HG03520 (cell line): ENCODE measurements around the gene ULK4.
"Not testable (repeated sequence)": the region's sequence is repeated elsewhere in the genome, so short reads cannot be mapped to it uniquely, and the experiment has no call there.

ENCODE experiments used
- ATAC-seq: cut with Tn5 transposase; IDR thresholded peaks from one replicate; pipeline ENCODE4 v1.9.1; 2021; ENCODE audit warnings: mild to moderate bottlenecking, moderate library complexity; ENCODE audit not compliant: unreplicated experiment

The ULK4 gene

DNA sequence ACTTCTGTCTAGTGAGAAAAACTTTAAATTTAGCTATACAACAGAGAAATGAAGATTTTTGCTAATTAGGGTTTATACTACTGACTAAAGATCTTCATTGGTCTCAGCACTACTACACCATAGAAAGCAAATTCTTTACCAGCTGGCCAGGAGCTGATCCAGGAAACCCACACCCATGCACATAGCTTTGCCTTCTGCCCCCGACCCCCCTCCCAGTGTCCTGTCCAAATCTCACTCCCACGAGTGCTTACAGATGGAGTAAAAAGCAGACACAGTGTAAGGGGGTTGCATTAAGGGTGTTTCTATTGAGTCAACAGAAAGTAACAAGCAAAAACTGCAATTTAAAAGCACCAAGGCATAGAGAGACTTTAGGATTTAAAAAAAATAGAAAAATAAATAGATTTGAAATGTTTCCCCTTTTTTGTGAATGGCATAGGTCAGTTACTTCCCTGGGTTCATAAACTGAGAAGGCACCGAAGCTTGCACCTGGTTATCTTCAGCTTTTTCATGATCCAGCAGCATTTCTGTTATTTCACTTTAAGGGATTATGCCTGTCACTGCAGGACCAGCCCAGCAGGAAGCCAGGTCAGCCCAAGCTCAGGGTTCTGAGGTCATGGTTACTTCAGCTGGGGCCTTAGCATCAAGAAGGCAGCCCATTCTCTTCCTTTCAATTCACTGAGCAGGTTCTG is 638.3 kb downstream of the ULK4 start:
- no peak for ATAC-seq

DNA sequence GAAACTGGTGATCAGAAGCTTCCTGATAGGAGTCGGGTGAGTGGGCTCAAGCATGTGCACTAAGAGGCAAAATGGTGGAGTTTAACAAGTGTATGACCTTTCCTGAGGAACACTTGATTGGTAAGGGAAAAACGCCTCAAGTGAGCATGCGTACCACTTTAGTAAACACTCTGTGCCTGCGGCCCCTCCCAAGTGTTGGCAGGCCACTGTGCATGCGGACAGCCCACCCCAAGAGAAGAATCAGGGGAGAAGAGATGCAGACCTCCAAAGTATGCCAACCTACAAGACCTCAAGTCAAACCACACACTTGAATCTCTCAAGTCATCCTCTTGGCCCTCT is 640.3 kb downstream of the ULK4 start:
- ATAC-seq: no peak

DNA sequence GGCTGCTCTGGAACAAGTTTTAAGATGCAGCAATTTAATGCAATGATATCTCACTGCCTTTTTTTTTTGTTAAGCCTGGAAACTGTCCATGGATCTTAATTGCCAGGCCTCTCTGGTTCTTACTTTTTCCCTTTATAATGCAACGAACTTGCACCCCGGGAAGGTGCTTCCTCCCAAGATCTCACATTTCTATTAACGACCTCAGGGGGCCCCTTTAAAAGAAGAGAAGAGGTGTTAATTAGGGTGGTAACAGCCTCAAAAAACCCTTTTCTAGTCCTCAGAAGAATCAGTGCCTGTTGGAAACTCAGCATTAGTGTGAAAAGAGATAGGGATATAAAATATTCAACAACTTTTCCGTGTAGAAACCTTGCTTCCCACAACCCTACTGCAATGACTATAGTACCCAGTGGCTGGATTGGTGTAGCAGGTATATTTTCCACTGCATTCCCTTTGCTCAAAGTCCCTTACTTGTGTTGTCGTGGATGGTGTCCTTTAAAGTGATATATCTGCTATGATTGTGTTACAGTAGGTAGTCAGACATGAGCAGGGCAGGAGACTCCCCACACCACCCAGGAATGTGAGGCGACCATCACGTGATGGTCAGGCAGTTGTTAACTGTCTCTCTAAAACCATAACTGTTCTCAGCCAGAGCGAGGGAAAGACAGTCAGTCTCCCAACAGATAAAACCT is 640.8 kb downstream of the ULK4 start:
- ATAC-seq: no peak

DNA sequence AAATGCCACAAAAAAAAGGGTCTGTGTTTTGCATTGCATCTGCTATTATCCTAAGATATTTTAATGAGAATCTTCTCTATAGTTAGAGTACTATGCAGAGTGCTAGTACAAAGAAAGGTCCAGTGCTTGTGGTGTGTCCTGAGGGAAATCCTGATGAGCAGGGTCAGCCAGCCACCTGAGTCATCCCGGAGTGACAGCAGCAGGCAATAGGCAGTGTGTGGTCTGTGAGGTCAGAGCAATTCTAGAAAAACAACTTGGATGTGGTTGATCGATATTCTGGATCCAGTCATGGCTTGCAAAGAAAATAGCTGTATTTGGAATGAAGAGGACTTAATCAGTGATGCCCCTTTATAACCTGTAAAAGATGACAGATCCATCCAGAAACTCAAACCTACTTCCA is 643.4 kb downstream of the ULK4 start:
- no peak for ATAC-seq

DNA sequence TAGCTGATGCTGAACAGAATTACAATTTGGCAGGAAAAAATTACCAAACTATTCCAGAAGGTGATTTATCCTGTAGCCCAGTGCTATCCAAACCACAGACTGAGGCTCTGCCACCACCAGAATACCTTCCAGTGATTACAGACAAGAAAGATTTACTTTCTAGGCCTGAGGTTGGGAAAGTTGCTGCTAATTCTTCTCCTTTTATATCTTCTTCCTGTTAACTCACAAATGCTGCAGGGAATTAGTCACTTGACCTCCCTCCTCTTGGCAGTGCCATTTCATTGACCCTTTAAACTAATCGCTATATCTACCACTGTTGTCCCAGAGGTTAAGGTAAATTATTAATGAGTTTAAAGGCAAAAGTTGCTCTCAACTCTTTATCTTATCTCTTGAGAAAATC is 644.2 kb downstream of the ULK4 start:
- no peak for ATAC-seq

DNA sequence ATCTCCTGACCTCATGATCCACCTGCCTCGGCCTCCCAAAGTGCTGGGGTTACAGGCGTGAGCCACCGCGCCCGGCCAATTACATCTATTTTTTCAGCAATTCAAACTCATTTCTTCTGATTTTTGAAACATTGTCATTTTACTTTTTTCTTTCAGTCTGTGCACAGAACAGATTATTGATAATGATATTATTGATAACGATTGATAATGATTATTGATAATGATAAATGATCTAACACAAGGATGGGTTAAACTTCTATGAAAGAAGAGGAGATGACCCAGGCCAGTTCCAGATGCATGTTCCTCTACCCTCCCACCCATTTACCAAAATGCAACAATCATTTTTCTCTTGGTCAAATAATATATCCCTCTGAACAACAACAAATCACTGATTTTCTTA is 644.6 kb downstream of the ULK4 start:
- no peak for ATAC-seq

DNA sequence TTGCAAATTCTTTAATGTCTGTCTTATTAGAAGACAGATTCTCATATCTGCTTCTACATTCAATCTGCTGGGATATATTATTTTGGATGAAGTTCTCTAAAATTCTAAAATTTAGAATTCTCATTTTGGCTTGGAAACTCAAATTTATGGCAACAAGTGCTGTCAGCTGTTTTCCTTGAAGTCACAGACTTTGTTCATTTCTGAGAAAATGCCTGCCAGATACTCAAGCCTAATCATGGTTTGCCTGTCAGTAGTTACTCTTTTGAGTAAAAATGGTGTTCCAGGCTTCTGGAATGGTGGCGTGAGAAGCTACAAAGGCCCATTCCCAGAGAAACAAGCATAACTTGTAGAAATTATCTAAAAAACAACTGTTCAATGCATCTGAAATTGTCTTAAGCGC is 646.8 kb downstream of the ULK4 start:
- no peak for ATAC-seq

DNA sequence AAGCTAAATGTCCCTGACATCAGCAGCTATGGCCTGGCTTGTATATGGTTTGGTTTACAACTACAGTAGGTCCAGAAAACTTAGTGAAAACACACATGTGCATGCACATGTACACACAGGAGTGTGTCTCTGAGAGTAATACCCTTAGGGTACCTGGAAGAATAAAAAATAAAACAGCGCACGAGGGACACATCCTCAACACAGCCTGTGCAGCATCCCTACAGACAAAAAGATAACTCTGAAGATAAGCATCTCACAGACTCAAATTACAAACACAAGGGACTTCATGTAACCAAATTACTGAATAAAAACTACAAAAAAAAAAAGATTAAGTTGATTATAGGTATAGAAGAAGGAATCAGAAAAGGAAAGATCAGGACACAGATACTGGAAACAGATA is 653.8 kb downstream of the ULK4 start:
- no peak for ATAC-seq

DNA sequence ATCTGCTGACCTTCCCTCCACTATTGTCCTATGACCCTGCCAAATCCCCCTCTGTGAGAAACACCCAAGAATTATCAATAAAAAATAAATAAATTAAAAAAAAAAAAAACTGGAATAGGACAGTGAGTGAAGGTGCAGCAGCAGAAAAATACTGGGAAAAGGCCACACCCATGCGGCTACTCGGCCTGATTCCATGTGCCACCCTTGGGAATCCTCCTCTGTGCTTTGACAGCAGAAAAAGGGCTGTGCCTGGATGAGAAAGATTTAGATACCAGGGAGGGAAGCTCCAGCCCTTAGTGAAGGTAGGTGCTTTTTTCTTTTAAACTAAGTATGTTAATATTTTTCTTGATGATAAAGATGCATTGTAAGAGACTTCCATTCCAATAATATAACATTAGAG is 654.8 kb downstream of the ULK4 start:
- no peak for ATAC-seq

DNA sequence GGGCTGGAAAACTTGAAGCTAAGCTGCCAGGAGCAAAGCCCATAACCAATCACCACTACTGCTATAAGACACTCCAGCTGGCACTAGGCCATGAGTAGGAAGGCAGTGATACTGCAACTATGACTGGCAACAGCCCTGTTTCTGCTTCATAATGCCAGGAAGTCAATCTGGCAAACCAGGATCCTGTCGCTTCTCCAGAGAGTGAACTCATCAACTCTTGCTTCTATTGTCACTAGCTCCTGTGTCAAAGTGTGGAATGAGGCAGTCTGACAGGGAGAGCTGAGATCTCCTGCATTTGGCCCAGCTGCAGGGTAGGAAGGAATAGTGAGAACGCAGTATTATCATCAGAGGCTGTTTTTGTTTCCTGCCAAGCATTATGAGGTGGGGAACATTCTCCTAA is 657.3 kb downstream of the ULK4 start:
- ATAC-seq: no peak

DNA sequence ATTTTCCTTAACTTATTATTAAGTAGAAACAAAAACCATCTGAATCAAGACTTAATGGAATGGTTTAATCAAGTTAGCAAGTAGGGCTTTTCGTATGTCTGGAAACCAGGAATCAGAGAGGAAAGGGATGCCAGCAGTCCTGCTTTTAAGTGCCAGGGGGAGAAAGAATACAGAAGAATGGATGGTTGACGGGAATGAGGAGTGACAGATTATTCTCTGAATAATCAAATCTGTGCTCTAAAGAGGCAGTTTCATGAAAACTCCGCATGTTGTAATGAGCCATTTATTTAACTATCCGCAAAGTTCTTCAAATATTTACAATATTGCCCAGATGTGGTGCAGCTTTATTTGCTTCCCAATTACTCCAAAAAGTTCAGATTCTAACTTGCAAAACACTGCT is 659.6 kb downstream of the ULK4 start:
- ATAC-seq: no peak

DNA sequence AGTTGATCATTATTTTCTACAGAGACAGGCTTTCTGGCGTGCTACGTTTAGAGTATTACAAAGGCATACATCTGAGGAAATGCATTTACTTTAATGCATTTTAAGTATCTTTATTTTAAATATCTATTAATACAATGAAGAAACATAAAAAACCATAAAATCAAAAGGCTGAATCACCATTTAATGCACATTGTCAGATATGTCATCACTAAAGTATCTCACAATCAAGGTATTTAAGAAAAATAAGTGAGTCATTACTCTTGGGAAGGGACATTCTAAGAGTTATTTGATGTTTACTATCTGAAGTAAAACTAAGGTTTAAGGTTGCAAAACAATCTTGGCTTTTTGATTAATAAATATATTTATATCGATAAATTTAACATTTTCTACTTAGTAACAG is 660.4 kb downstream of the ULK4 start:
- no peak for ATAC-seq

DNA sequence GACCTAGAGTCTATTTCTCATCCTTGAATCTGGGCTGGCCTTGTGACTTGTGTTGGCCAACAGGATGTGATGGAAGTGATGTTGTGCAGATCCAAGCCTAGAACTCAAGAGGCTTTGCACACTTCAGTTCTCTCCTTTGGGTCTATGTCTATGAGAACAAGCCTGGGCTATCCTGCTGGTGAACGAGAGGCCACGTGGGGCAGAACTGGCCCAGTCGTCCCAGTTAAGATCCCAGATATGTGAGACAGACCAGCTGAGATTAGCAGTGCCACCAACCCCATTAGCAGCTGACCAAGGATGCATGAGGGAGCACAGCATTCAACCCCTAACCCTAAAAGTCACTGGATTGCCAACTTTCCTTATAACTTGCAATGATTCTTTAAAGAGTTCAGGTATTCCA is 662.9 kb downstream of the ULK4 start:
- ATAC-seq: no peak

DNA sequence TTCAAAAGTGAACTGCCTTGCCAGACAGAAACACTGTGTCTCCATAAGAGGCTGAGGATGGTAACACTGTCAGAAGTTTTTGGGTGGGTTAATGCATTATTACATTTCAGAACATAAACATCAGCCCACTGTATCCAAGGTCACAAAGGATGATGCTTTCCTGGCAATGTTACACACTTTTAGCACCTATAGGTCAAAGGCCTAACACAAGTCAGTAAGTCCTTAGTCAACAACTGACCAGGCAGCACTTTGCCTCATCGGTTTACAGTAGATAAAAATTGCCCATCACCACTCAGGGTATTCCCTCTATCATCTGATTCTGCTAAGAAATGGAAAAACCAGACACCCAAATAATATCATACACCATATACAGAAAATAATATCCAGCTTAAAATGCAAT is 664.2 kb downstream of the ULK4 start:
- no peak for ATAC-seq

DNA sequence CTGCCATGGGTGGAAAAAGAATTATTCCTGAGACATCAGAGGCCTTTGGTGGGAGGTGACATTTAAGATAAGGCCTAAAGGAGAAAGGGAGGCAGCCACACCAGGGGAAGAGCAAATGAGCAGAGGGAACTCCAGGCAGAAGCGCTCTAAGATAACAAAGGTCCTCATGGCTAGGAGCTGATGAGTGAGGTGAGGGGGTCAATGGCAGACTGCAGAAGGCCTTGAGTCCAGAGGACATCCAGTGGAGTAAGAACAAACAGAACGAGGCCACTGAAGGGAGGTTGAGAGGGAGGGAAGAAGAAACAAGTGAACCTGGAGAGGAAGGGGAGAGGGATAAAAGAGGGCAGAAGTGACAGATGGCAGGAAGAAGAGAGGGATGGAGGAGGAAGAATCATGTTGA is 665.3 kb downstream of the ULK4 start:
- no peak for ATAC-seq

DNA sequence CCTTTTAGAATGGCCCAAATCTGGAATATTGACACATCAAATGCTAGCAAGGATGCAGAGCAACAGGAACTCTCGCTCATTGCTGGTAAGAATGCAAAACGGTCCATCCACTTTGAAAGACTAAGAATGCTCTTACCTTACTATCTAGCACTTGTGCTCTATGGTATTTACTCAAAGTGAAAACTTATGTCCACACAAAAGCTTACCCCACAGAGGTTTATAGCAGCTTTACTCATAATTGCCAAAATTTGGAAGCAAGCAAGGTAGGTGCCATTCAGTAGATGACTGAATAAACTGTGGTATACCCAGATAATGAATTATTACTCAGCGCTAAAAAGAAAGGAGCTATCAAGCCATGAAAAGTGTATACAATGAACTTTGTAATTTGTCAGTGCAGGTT is 666.2 kb downstream of the ULK4 start:
- no peak for ATAC-seq

DNA sequence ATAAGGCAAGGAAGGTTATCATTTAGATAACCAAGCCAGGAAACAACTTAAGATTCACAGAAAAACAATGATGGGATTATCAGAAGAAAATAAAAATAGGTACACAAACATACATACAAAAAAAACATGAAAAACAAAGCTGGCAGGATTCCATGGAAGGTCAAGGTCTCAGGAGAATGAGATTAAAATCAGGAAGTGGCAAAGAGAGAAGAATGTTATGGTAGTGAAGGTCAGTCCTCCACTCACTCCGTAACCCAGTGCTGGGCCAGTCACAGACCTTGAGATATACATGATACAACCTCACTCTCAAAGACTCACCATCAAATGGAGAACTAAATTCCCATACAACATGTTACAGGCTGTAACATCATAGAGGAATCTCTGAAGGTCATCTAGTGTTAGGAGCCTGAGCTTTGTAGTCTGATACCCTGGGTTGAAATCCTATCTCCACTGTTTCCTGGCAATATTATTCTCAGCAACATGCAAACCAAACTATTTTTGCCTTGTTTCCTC is 668.7 kb downstream of the ULK4 start:
- ATAC-seq: no peak

DNA sequence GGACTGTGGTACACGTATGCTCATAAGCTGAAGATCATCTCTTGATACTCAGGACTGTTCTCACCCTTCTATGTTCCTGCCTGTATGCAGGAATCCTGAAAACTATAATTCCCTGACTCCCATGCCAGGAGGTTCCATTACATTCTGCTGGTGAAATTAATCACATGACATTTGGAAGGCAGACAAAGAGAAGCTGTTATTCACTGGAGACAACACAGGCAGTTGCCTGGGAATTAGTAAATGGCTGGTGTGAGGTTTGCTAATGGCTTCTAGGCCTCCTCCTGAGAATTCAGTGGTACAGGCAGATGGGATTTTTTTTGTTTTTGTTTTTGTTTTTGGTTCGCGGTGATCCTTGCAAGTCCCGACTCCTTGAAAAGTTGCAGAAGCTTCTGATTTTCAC is 671.2 kb downstream of the ULK4 start:
- ATAC-seq: no peak

DNA sequence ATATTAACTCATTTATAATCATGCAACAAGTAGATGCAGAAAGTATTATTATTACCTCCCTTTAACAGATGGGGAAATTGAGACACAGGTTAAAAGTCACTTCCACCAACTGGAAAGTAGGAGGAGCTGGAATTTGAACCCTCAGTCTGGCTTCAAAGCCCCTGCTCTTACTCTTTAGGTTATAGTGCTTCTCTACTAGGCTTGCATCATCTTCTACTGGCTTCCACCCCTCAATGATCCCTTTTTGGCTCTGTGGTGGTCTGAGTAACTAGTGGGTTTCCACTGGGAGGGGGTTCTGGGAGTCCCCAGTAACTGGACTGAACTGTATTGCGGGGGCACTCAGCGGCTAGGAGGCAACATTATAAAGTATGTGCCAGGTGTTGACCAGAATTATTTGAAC is 671.6 kb downstream of the ULK4 start:
- ATAC-seq: no peak

DNA sequence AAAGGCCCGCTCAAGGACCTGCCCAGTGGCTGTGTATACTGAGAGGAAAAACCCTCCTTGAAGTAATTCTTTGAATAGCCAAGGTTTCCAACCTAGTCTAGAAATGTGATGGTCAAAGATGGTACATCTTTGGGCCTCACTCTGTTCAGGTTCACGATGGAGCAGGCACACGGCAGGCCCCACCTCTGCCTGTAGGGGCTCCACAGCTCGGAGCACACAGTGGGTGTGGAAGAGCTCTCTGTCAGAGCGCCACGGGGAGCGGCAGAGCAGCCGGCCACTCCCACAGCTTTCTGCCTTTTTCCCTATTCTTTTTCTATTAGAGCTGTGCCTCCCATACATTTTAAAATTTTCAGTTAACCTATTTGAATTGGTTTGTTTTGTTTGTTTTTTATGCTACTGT is 673.1 kb downstream of the ULK4 start:
- ATAC-seq: no peak

DNA sequence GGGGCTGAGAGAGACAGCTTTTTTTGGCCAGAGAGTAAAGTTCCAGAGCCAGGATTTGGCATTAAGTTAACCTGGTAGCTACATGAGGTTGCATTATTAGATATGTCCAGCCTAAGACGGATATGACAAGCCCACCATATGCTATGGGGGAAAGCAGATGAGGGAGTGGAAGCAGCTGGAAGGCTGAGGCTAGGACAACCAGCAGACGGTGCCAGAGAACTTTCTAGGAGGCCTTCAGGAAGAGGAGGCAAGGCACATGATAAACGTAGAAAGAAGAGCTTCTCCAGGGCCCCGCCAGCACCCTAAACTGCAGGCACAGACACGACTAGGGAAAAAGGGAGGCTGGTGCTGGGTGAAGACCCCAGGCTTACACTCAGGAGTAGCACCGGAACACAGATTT is 675.6 kb downstream of the ULK4 start:
- no peak for ATAC-seq

DNA sequence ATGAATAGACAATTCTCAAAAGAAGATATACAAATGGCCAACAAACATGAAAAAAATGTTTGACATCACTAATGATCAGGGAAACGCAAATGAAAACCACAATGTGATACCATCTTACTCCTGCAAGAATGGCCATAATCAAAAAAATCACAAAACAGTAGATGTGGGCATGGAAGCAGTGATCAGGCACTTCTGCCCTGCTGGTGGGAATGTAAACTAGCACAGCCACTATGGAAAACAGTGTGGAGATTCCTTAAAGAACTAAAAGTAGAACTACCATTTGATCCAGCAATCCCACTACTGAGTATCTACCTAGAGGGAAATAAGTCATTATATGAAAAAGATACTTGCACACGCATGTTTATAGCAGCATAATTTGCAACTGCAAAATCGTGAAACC is 677.0 kb downstream of the ULK4 start:
- not testable (repeated sequence) for ATAC-seq
